GM19468 (cell line): ENCODE results near the gene CCDC9B.

ENCODE experiments used
- ATAC-seq: cut with Tn5 transposase; IDR thresholded peaks from one replicate; pipeline ENCODE4 v1.9.1; 2021; ENCODE audit warnings: mild to moderate bottlenecking, moderate library complexity, moderate number of reproducible peaks; ENCODE audit not compliant: unreplicated experiment; ENCODE audit errors: extremely low read depth

The CCDC9B gene

DNA sequence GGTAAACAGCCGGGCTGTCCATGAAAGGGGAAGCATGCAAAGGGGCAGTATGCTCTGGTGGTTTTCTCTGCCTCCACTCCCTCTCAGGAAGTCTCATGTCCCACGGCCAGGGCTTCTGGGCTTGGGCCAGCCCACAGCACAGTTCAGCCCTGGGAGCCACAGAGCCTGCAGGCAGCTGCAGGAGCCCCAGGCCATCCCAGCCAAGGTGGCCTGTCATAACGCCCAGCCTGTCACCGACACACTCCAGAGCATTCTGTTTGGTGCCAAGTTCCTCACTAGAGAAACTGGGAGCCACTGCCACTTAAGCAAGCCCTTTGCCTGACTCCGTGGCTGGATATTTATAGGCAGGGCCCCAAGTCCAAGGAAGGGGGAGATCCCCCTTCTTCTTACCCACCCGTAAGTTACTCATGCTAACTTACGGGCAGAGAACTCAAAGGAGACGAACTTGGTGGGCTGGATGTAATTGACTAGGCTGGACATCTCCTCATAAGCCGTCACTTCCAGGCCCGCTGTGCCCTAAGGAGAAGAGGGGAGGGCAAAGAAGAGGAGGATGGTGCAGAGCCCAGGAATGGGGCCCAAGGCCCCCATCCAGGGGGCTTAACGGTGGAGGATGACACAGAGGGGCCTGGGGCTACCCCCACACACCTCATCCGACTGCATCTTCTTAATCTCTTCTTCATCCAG is 44.7 kb downstream of the CCDC9B start:
- no peak for ATAC-seq

DNA sequence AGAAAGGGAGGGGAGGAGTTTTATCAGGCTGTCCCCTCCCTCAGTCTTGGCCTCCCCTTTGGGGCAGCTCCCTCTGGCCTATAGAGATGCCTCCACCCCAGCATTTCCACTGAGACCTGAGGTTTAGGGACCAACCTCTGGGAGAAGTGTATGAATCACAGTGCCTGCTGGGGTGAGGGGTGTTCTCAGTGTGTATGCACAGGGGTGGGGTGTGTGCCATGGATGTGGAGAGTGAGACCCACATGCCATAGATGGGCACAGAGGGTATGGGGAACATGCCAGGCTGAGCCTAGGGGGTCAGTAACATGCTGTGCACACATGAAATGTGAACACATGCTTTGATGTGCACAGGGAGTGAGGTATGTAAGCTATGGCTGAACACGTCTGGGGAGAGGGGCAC is 45.4 kb downstream of the CCDC9B start:
- no peak for ATAC-seq

DNA sequence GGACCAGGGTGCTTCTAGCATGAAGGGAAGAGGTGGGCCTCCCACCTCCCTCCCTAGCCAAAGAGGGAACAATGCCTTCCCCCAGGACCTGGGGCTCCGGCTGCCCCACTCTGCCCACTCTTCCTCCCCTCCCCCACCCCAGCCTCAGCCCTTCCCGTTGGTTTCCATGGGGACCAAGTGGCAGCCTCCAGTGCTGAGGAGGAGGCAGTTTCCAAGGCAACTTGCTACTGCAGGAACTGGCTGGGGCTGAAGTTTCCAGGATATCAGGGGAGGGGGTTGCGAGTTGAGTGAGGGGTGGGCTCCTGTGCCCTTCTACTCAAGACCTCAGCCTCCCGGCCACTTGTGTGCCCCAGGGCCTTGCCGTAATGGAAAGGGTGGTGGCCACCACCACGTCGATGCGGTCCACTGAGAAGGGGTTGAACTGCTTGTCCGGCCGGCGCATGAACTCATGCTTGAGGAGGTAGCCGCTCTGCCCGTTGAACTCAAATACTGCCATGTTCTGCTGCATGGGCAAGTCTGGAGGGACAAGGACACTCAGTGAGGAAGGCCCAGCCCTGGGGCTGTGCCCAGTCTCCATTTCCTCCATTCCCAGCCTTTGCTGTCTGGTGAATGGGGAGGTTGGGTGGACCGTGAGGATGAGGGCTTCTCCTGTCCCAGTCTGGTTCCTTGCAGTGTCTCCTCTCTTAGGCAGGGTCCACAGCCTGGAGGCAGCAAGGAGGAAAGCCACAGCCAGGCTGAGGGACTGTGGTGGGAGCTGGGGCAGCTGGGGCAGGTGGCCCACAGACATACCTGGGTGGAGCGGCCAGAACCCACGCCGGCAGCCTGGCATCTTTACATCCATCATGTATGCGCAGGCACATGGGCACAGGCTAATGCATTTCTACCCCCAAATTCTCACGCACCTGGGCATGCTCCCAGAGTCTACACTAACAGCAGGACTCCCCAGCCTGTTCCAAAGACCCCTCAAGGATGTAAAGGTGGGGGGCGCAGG is 46.5 kb downstream of the CCDC9B start:
- no peak for ATAC-seq

DNA sequence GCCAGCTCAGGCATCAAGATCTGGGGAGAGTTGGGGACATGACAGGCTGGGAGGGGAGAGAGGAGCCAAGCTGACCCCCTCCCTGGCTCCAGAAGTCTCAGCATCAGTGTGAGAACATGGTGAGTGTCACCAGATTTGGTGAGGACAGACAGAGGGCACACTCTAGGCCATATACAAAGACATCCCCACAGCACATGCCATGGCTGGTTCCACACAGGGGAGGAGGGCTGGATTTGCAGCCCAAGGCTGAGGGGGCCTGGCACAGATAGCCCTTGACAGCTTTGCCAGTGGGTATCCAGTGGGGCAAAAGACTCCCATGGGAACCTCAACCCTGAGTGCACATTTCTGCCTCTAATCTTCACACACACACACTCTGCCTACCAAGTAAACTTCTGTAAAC is 47.7 kb downstream of the CCDC9B start:
- no peak for ATAC-seq

DNA sequence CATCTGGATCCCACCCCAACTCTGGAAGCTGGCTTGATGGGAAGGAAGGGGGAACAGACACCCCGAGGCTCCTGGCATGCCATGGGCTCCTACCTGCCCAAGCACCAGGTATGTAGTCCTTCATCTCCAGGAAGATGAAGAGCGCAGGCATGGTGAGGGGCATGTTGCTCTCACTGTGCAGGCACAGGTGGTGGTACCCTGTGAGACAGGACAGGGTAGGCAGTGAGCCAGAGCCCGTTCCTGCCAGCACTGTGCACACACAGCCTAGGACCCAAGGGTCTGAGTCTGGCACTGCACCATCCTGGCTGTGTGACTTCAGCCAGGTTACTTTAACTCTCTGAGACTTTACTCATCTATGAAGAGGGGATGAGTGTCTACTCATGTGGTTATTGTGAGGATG is 48.5 kb downstream of the CCDC9B start:
- ATAC-seq = no peak

DNA sequence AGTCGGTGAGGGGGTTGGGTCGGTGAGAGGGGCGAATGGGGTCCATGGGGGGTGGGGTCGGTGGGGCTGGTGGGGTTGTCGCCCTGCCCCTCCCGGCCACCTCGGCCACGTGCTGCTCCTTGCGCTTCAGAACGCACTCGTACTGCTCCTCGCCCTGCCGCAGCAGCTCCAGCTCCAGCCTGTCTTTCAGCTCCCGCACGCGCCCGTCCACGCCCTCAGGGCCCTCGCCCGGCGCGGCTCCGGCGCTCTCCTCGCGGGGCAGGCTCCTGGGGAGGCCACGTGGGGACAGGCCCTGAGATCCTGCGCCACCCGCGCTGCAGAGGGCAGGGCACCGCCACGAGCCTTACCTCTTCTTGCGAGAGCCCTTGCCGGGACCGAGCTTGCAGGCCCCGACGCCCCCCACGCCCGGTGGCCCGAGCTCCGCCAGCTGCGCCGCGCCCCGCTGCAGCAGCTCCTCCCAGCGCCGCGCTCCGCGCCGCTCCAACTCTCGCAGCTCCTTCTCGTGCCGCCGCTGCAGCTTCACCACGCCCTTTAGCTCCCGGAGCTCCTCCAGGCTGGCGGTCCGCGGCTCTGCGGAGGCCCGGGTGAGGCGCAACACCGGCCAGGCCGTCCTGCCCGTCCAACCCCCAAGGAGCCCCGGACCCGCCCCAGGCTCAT is 49.7 kb downstream of the CCDC9B start:
- ATAC-seq = no peak

DNA sequence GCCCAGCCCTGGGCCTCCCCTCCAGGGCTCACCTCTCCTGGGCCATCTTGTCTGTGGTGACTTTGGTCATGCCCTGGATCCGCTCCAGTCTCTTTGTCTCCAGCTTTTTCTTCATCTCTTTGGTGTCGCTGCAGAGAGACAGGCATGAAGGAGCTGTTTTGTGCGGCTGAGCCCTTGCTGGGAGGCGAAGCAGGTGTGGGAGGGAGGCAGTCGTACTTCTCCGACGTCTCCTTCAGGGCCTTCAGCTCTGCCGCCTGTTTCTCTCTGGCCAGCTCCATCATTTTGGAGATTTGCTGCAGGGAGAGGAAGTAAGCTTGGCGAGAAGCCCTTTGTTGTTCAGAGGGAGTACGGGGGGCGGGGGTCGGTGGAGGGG is 50.2 kb downstream of the CCDC9B start:
- ATAC-seq = no peak

DNA sequence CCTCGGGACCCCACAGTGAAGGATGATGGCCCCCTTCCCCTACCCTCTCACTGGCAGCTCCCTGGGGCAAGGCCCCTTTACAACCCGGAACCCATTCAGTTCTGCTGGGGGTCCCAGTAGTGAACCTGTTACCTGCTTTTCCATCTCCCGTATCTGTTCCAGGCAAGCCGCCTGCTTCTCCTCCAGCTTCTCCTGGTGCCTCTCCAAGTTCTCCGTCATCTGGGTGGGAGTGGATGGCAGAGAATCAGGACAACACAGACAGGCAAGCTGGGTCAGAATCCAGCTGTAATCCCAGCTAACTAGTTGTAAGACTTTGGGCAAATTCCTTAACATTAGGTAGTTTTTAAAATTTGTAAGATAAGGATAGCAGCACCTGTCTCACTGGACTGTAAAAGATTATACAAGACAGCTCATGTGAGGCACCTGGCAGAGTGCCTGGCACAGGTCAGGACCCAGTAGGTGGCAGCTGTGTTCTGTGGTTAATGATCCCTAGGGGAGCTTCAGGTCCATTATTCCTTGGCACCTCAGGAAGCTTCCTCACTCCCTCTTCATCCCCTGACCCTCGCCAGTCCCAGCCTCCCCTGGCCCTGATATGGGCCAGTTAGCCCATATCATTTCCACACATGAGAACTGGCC is 51.5 kb downstream of the CCDC9B start:
- no peak for ATAC-seq

DNA sequence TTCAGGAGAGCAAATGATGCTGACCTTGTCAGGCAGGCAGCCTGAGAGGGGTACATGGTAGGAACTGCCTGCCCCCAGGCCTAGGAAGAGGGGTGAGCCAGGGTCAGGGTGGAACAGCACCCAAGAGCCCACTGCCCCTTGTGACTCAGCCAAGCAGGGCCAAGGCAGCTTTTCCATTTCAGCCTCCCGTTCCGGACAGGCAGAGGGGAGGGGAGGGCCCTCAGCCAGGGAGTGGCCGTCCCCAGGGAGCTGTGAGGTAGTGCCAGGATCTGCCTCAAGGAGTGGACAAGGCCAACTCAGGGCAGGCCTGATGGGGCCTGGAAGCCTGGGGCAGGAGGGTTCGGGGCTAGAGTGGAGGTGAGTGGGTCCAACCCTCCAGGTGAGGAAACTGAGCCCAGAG is 52.8 kb downstream of the CCDC9B start:
- ATAC-seq = no peak

DNA sequence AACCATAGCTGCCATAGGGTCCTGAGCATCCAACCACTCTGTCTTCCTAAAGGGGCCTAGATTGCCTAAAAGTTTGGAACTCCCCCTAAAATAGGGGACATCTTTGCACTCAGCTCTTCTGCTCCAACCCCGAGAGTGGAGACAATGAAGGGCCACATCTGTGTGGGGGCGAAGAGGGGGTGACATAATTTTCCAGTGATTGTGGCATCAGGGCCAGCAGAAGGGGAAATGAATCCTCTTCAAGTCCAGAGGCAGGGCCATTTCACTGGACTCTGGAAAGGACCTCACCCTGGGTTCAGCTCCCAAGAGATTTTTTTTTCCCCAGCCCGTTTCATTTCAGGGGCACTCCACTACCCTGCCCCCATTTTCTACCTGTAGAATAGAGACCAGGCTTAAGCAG is 53.2 kb downstream of the CCDC9B start:
- no peak for ATAC-seq

DNA sequence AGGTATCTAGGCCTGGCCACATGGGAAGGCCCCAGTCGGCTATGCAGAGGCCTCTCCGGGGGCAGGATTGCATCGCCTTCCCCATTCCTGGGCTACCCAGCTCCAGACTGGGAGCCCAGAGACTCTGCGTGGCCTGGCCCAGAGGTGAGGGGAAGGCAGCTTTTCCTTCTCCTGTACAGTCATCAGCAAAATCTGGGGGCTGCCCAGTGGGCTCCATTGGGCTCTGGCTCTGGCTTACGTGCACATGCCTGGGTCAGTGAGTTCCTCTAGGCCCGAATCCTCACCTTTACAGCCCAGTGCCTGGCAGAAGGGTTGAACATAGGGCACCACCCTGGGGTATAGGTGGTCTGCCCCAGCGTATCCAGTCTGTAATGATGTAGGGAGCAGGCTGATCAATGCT is 53.9 kb downstream of the CCDC9B start:
- no peak for ATAC-seq

DNA sequence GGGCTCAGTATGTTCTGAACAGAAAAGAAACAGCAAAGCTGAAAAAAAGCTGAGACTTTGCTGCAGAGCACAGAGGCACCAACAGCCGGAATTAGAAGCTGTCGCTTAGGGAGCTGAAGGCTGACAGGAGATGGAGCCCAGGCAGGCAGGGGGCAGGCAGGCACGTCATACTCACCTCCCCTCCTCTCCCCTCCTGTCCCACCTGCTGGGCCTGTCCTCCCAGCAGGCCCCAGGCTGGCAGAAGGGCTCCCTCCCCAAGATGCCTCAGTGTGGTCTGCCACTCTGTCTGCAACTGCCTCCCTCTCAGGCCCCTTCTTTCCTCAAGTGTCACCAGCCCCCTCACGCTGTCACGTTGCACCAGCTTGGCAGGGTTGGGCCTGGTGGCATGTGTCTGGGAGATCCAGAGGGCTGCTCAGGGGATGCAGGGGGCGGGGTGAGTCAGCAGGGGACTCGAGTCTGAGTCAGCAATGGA is 54.6 kb downstream of the CCDC9B start:
- ATAC-seq = no peak

DNA sequence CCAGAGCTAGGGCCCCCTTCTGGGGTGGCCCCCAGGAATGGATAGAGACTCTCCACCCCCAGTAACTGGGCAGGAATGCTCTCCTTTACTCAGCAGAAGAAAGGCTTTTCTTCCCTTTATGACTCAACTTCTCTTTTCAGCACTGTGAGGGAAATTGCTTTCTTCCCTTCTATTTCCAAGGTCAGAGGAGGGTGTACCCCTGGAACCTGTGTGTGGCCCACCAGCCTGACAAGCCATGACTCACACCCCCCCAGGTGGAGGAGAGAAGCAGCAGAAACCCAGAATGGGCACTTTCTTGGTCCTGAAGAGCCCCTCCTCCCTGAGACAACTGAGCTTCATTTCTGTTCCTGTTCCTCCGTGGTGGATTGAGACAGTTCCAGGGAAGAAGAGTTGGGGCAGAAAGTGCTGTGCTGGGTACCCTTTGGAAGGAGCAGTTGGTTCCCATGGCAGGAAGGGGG is 55.2 kb downstream of the CCDC9B start:
- ATAC-seq = no peak

DNA sequence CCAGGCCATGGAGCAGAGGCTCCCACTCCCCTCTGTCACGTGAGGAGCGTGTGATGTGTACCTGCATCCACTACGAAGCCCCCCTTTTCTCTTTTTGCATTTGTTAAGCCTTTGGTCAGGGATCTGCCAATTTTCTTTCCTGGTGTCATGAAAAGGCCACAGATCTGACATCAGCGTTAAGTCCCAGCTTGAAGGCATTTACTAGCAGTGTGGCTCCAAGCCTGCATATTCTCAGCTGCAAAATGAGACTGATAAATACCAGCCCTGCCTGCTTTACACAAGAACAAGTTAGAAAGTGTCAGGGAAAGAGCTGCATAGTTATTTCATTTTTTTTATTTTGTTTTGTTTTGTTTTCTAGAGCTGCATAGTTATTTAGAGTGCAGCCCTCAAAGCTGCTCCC is 55.6 kb downstream of the CCDC9B start:
- no peak for ATAC-seq

DNA sequence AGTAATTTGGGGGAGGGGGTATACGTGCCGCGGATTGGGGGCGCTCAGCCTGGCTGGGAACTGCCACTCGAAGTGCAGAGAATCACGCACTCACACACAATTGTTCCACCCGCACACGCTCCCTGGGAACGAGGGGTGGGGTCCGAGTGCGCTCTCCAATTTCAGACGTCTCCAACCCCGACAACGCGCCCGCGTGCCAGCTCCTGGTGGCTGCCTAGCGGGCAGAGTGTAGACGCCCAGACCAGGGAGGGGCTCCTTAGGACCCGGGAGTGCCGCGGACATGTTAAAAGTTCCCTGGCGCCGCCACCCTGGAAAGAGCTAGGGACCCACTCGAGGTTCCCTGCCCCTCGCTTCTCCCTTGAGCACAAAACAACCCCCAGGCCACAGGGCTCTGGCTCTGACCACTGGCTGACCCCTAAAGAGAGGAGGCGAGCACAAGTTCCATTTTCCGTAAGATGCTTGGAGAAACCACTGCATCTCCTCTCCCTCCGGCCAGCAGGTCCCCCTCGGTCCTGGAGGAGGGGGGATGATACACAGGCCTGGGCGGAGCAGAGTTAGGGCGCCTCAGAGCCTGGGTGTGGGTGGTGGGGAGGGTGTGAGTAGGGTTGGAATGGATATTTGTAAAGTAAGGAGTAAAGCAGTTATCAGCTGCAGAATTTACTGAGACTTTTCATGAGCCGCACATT is 57.0 kb downstream of the CCDC9B start:
- ATAC-seq = no peak

DNA sequence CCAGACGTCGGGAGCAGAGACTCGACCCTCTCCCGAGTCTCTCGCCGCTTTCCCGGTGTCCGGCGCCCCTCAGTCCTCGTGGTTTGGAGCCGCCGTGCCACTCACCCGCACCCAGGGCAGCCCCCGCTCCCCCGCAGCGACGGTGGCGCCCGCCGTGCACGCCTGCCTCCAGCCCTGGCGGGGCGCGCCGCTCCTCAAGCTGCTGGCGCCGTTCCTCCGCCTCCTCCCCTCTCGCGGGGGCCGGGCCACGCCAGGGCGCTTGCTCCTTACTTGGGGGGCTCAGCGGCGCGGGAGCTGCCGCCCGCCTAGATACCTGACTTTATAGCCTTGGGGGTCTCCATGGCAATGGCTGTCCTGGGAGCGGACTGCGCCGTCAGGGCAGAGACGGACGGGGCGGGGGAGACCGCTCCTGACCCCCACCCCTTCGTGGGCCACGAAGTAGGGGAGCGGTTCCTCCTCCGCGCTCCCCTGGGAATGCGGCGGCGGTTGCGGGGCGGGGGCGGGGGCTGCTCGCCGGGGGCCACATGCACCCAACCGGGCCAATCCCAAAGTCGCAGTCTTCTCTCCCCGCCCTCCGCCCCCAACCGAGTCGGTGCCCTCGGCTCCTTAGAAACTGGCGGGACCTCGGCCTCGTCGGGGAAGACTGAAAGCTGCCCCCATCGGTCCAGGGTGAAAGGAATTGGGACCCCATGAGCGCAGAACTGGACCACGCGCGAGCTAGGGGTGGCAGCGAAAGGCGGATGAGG is 57.7 kb downstream of the CCDC9B start, which contains the start of gene ANKRD63:
Gene ANKRD63, minus strand, starts transcription at position 196 of the 746 bp plus-strand sequence. CDS start 478 bp downstream, outside the sequence.
- no peak for ATAC-seq

DNA sequence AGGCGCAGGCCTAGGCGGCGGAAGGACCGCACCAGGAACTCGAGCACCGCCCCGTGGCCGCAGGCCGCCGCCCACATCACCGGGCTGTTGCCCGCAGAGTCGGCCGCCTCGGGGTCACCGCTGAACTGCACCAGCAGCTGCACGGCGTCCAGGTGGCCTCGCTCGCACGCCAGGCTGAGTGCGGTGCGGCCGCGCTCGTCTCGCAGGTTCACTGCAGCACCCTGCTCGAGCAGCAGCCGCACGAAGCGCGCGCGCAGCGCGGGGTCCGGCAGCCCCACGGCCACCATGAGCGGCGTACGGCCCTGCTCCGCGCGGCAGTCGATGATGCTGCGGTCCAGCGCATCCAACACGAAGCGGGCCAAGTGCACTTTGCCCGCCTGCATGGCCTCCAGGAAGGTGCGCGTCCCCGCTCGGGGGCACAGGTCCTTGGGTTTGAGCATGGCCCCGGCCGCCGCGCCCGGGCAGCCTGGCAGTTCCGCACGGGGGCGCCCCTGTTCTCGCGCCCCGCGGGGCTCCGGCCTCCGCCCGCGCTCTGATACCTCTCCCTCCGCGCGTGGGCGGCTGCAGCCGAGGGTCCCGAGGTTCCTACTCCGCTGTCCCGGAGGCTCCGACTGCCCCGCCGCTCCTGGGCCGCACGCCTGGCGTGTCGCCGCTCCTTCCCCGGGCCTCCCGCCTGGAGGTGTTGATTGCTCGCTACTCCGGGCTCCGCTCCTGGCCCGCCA is 58.4 kb downstream of the CCDC9B start:
- no peak for ATAC-seq

DNA sequence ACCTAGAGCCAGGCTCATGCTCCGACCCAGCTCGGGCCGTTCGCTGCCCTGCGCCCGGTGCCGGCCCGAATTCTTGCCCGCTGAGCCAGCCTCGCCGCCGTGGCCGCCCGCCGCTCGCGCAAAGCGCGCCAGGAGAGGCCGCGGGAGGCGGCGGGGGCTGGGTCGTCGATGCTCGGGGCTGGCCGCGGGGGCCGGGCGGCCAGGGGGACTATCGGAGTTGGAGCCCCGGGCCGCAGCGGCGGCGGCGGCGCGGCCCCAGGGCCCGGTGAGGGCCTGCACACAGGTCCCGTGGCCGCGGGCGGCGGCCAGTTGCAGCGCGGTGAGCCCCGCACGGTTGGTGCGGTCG is 59.0 kb downstream of the CCDC9B start:
- no peak for ATAC-seq
